GM18909 (cell line): Measurements from ENCODE around the gene GBP7.
"Not testable (repeated sequence)": the region's sequence is repeated elsewhere in the genome, so short reads cannot be mapped to it uniquely, and the experiment has no call there.

Experiments used
- ATAC-seq: cut with Tn5 transposase; IDR thresholded peaks from one replicate; pipeline ENCODE4 v1.9.1; 2021; ENCODE audit warnings: mild to moderate bottlenecking; ENCODE audit not compliant: unreplicated experiment, poor library complexity

GBP7 gene, protein sequence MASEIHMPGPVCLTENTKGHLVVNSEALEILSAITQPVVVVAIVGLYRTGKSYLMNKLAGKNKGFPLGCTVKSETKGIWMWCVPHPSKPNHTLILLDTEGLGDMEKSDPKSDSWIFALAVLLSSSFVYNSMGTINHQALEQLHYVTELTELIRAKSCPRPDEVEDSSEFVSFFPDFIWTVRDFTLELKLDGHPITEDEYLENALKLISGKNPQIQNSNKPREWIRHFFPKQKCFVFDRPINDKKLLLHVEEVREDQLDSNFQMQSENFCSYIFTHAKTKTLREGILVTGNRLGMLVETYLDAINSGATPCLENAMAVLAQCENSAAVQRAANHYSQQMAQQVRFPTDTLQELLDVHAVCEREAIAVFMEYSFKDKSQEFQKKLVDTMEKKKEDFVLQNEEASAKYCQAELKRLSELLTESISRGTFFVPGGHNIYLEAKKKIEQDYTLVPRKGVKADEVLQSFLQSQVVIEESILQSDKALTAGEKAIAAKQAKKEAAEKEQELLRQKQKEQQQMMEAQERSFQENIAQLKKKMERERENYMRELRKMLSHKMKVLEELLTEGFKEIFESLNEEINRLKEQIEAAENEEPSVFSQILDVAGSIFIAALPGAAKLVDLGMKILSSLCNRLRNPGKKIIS

GRCh38 chr1:89175601-89176256 lies at the start of gene GBP7:
Gene GBP7, minus strand, starts transcription at chr1:89176003. Its CDS starts 4,068 bp downstream, at chr1:89171935.
- no peak for ATAC-seq

- ATAC-seq = no peak
These were observed 45.5 kb upstream of the GBP7 start for GRCh38 chr1:89221341-89221740.

GRCh38 chr1:89219851-89220250 lies 44.0 kb upstream of the GBP7 start:
- ATAC-seq = not testable (repeated sequence)

DNA sequence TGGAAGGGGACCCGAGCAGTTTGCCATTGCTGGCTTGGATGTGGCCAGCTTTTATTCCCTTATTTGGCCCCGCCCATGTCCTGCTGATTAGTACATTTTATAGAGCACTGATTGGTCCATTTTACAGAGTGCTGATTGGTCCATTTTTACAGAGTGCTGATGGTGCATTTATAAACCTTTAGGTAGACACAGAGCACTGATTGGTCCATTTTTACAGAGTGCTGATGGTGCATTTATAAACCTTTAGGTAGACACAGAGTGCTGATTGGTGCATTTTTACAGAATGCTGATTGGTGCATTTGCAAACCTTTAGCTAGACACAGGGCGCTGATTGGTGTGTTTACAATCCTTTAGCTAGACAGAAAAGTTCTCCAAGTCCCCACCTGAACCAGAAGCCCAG lies 43.1 kb upstream of the GBP7 start:
- ATAC-seq = not testable (repeated sequence)

DNA sequence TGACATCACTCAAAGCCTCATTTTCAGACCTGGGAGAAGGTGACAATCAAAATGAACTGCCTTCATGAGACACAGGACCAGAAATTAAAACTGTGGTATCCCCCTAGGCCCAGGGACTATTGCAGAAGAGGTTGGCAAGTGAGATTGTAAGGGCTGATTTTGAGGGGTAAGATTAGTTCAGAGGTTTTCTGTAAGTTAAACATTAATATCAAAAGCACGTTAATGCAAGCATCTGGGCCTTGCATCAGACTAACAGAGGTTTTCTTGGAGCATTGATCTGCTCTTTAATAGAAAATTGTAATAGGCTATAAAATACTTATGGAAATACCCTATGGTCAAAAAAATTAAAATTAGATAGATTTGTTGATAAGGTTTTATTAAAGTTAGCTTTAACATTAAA lies 37.5 kb upstream of the GBP7 start:
- ATAC-seq = no peak

DNA sequence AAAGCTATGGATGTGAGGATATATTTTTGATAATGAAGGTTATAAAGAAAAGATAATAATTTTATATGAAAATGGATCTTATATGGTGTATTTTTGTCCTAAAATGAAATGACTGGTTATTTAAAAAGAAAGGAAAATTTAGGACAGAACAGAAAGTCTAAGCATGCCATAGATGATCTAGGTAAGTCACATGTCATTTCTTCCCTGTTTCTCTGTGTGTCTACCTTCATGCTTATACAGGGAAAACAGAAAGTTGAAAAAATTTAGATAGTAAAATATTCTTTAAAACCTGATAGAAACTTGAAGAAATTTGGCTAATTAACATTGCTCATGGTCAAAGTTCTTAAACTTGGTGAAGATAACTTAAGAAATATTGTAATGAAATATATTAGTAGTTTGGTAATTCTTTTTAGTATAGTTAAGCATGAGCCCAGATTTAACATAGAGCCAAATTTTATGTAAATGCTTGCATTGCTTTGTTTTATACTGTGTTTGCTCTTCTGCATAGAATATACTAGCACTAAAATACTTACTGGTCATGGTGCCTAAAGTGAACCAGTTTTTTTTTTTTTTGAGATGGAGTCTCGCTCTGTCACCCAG lies 35.3 kb upstream of the GBP7 start:
- no peak for ATAC-seq

- no peak for ATAC-seq
These were observed 30.6 kb upstream of the GBP7 start for GRCh38 chr1:89206373-89206772.

DNA sequence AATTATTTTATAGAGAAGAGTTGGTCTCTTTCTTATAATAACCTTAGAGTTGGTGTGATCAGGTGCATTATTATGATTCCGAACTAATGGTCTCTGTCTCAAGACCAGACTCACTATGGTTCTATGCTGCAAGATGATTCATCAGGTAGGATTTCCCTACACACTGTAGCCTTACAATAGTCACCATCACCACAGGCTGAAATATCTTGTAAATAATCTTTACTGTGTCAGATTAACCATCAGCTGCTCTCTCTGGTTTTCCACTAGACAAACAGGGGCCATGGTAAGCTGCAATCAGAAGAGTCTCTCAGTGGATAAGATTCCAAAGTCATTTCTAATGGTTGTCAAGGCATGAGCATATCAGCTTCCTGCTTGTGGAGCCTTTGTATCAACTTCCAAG lies 27.4 kb upstream of the GBP7 start:
- ATAC-seq = no peak

DNA sequence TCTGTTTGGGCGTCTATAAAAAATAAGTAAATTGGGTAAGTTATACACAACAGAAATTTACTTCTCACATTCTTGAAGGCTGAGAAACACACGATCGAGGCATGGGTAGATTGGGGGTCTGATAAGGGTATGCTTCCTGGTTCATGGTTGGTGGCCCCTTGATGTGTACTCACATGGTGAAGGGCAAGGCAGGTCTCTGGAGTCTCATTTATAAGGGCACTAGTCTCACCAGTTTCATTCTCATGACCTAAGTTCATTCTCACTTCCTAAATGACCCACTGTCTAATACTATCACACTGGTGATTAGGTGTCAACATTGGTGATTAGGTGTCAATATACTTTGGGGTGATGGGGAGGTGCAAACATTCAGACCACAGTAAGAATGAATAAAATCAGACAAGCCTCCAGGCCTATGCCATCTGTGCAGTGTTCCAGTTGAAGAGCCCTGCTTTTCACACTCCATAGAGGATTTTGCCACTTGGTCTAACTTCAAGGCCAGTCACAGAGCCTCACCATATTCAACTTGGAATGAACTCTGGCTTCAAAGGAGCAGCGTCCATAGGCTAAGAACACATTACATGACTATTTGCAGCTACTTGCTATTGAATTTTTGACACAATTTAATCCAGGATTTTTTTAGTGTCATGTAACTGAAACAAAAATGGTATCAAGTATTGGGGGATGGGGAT lies 25.4 kb upstream of the GBP7 start:
- peak; percentile 87 for ATAC-seq

DNA sequence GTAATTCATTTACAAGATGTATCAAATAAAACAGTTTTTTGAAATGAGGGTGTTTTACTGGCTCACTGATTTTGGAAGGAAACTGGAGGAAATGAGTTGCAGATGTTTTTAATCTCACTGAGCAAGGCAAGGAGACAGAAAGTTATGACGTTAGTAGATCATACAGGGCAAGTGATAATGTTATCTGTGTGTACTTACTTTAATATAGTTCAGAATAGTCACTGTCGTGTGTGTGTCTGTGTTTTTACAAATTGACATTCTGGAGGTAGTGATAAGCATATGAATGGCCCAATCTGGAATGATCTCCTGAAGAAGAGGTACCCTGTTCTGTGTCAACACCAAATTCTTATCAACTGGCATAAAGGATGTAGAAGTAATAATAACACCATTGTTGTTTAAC lies 24.9 kb upstream of the GBP7 start:
- ATAC-seq = no peak

- ATAC-seq = no peak
These were observed 23.8 kb upstream of the GBP7 start for GRCh38 chr1:89199525-89200031.

DNA sequence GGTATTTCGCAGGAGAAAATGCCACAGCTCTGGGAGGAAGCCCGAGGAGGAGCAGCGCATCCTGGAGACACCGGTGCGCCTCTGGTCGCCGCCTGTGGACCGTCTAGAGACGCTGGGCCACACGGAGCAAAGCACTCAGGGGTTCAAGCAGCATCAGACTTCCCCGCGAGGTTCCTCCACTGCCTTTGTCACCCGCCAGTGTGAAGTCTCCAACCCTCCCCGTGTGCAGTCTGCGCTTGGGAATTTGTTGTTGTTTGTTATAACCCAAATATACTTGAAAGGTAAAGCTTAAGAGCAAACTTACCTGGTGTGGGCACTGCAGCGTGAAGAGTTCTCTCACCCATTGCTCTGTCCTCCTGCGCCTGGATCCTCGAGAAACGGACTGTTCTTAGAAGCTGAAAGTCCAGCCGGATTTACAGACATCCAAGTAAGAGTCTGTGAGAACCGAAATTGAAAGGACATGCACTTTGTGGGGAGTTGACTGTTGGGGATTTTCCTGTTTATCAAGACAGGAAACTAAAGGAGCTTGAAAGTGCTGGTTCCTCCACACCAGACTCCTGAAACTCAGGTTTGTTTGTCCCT lies 22.8 kb upstream of the GBP7 start, which contains the start of gene GBP4:
Gene GBP4, minus strand, starts transcription at position 452 of the 582 bp plus-strand sequence. Its CDS starts 108 bp downstream, at position 344.
- ATAC-seq = peak; percentile 54

GRCh38 chr1:89198081-89198480 lies 22.3 kb upstream of the GBP7 start:
- peak; percentile 1 for ATAC-seq

DNA sequence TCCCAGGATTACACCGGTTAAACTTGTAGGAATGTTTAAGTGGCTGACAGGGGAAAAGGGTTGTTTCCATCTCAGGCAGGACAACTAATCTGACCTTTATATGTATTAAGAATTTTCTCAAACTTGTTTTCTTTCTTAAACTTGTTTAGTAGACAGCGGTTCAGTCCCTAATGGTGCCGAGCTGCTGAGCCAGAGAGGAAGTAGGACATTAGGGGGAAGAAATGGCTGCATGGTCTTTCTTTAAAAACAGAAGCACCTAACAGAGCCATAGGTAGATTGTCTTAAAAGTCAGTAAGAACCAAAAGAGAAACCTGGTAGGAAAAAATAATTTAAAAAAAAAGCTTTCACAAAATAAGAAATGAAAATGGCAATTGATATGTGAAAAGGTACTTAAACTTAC lies 19.7 kb upstream of the GBP7 start:
- no peak for ATAC-seq

- no peak for ATAC-seq
These were observed 15.5 kb upstream of the GBP7 start for GRCh38 chr1:89191314-89191713.

GRCh38 chr1:89190017-89190416 lies 14.2 kb upstream of the GBP7 start:
- ATAC-seq = no peak

GRCh38 chr1:89179343-89179742 lies 3.5 kb upstream of the GBP7 start:
- ATAC-seq = no peak

DNA sequence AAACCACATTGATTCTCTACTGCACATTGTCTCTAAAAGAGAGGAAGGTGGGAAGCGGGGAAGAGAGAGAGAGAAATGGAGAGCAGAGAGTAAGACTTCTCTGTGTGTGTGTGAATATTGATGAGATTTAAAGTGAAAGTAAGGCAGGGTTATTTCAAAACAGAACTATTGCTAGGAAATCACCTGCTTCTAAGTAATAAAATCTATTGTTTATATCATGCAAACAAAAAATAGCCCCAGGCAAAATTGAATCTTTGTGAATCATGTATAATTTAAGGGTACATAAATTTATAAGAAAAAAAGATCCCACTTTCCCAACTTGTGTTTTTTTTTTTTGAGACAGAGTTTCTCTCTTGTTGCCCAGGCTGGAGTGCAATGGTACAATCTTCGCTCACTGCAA lies 1.2 kb upstream of the GBP7 start:
- no peak for ATAC-seq

DNA sequence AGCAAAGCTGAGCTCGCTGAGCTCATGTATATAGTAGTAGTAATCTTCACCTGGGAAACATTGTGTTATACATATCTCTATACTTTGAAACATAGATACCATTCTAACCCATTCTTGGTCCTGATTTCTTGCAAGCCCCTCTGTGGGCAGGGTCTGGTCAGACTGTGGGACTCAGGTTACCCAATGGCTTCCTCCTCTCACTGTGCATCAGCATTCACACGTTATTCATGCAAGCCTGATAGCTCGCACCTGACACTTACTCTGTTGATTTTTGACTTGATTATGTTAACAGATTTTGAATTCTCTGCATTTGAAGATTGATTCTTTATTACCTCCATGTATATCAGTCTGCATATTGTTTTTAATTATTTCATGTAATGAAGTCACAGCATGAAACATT lies 1.3 kb downstream of the GBP7 start:
- ATAC-seq = no peak
